NCI-H2029 (cell line): ENCODE results near the gene SLC6A4.

Experiments
- DNase-seq: peaks from one replicate; lab custom pipeline; 2025; lab: John Stamatoyannopoulos, UW

The SLC6A4 gene

GRCh38 chr17:30235386-30236296 lies at the start of gene SLC6A4:
Gene SLC6A4, minus strand, starts transcription at chr17:30235697. Its CDS starts 13,739 bp downstream, at chr17:30221958.
- no peak for DNase-seq

DNA sequence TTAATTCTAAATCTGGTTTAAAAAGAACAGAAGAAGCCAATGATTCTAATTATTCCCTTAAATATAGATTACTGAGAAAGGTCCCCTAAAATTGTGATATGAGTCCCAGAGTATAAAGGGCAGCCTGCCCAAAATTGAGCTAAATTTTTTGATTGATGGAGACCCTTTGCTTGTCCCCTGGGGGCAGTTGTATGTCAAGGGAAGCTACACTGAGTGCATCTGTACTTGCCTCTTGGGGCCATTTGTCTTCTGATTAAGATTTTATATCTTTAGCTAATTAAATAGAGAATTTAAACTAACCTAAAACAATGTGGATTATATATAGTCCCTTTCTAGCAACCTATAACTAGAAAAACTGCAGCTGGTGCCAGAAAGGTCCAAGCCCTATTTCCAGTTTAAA lies 43.7 kb upstream of the SLC6A4 start:
- DNase-seq = no peak

DNA sequence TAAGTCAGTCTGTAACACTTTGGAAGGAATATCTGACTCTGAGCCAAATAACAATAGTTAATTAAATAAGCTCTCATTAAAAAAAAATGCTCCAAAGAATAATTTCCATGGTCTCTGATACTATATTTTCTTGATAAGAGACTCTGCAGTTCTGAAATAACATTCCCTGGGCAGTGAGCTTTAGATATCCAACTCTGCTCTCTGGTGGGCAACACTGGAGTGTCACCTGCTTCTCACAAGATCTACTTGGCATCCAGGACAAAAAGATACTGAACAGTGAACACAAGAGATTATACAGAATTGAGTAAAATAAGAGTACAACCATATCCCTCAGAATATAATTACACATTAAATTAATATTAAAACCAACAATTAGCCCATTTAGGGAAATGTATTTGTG lies 42.5 kb upstream of the SLC6A4 start:
- DNase-seq = no peak

GRCh38 chr17:30275911-30276310 lies 40.4 kb upstream of the SLC6A4 start:
- DNase-seq = no peak

DNA sequence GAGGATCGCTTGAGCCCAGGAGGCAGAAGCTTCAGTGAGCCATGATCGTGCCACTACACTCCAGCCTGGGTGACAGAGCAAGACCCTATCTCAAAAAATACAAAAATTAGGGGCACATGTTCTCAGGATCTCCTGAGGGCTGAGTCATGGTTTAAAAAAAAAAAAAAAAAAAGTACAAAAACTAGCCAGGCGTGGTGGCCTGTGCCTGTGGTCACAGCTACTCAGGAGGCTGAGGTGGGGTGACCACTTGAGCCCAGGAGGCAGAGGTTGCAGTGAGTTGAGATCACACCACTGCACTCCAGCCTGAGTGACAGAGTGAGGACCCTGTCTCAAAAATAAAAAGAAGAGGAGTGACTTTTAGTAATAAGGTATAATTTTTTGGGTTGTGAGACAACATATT lies 39.4 kb upstream of the SLC6A4 start:
- no peak for DNase-seq

- no peak for DNase-seq
These were observed 37.9 kb upstream of the SLC6A4 start for GRCh38 chr17:30273373-30273772.

DNA sequence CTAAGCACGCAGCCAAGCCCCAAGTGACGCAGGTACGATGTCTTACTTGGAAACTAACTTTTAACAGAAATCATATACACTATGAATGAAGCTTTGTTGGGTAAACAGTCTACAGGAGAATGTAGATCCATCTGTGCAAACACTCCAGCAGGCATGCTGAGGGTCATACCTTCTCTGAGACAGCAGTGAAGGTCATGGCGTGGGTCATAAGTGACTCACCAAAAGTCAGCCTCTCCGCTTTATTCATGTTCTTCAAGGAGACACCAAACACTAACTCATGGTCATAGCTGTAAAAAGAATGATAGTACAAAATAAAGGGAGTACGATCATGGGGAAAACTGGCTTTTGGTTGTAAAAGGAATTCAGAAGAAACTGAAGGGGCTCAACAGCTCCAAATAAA lies 35.6 kb upstream of the SLC6A4 start:
- DNase-seq = no peak

GRCh38 chr17:30267625-30268024 lies 32.1 kb upstream of the SLC6A4 start:
- DNase-seq = no peak

- DNase-seq = no peak
These were observed 28.2 kb upstream of the SLC6A4 start for GRCh38 chr17:30263552-30264333.

GRCh38 chr17:30256756-30257506 lies 21.4 kb upstream of the SLC6A4 start:
- DNase-seq = no peak

GRCh38 chr17:30254150-30254549 lies 18.7 kb upstream of the SLC6A4 start:
- no peak for DNase-seq

GRCh38 chr17:30253312-30253711 lies 17.8 kb upstream of the SLC6A4 start:
- DNase-seq = no peak

- DNase-seq = no peak
These were observed 16.4 kb upstream of the SLC6A4 start for GRCh38 chr17:30251931-30252330.

GRCh38 chr17:30249460-30249859 lies 14.0 kb upstream of the SLC6A4 start:
- DNase-seq = no peak

DNA sequence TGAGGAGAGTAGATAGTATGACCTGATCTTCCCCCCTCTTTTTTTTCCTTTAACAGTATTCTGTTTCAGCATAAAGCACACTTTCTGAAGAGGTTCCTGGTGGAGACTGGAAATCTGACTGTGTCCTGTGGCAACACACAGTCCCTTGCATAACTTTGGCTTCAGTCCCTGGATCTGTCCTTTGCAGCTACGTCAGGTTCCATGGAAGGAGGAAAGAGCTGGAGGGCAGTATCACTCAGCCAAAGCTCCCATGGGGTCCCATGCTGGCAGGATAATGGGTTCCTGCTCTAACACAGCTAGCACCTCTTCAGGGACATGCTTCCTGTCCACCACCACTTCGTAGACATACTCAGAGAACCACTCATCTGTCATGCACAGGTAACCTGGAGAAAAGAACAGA lies 13.3 kb upstream of the SLC6A4 start:
- DNase-seq = no peak

DNA sequence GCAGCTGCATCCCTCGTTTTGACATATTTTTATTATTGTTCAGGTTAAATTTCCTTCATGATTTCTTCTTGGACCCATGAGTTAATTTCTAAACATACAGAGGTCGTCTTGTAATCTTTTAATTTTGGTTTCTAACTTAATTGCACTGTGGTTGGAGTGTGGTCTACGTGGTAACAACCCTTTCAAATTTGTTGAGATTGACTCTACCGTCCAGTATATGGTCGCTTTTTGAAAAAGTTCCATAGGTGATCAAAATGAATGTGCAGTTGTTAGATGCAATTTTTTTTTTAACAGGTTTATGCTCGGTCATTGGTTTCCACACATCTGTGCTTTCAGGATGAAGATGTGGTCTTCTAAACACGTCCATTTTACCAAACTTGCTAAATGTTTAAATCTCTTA lies 11.0 kb upstream of the SLC6A4 start:
- DNase-seq = no peak

DNA sequence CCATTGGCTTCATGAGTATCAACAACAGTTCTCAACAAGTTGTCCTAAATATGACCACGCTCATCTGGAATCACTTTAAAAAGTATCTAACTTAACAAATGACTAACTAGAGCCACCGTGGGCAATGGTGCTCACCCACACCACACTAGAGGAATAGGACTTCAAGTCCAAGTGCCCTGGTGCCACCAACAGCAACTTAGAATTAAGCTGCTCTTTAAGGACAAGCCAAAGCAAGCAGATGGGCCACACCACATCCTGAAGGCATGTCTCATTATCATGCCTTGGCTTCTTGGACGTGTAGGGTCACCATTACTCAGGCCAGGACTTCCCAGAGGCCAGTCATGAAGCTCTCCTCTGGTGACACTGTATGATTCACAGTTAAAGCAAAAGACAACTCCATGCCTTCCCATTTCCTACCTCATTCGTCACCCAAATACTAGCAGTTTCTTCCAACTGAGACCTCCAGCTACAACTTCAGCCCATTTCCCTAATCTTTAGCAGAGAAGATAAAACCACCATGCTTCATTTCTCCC lies 9.4 kb upstream of the SLC6A4 start:
- no peak for DNase-seq

DNA sequence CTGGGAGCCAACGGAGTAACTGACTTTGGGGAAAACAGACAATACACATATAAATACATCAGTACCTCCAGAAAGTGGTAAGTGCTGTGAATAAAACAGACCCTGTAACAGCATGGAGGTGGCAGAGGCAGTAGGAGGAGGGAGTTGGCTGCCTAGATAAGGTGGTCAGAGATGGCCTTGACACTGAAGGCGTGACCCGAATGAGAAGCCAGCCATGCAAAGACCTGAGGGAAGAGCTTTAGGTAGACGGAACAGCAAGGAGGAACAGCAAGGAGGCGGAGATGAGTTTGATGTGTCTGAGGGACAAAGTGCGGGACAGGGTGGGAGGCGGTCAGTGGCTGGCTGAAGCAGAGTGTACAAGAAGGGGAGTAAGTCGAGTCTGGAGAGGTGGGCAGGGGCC lies 8.1 kb upstream of the SLC6A4 start:
- no peak for DNase-seq

DNA sequence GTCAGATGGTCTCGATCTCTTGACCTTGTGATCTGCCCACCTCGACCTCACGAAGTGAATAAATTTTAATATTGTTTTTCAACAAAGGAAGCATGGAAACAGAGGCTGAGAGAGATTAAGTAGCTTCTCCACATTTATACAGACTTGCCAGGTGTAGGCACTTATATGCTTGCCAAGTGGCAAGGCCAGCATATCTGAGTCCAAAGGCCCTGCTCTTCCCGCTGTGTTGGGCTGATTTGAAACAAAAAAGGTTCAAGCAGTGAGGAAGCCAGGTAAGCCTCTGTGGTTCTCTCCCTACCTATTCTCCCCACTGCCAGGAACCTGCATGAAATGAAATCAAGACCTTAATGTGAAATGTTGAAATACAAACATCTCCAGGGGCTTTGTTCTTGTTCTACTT lies 7.5 kb upstream of the SLC6A4 start:
- DNase-seq = no peak

DNA sequence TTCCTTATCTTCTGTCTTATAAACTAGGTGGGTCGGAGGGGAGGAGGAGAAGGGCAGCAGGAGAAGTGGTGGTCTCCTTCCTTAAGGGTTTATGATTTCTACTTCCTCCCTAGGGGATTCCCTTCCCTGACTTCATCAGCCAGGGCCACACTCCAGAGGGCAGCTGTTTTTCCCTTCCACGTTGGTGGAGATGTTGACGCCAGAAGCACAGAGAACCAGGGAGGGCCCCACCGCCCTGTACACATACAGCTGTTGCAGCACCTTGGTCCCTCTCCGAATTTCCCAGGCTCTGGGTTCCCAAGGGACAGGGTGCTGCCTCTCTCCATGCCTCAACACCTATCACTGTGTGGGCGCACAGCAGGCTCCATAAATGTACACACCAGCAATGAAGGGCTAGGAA lies 5.6 kb upstream of the SLC6A4 start:
- DNase-seq = no peak

- DNase-seq = no peak
These were observed 4.7 kb upstream of the SLC6A4 start for GRCh38 chr17:30240177-30240576.

GRCh38 chr17:30239089-30239462 lies 3.6 kb upstream of the SLC6A4 start:
- no peak for DNase-seq
